ENCODE measurements around the gene GRAMD1A. TPM values are rescaled to one million over a fixed set of nuclear protein-coding genes. Genes with fewer than 3 reads are reported as not detected.

The GRAMD1A gene
- total and polyA plus RNA-seq, 9 of the 15 experiments (the other 6 are each of a cell fraction or from before 2014, with no cell fraction given) = 1.4 to 63.8 (median 38.5) TPM

- Histone ChIP-seq H4K20me1 (replicated peaks; ENCODE audit: control insufficient read depth, insufficient read depth, low read length) (no peaks in the 10 kb centered on the region), H3K9me1 (ENCODE audit: control insufficient read depth, insufficient read depth, low read length) (no peaks in the 10 kb centered on the region), H3K27me3 (ENCODE audit: control insufficient read depth in 2 of 2, insufficient read depth in 2 of 2, low read length in 2 of 2) (0 out of 5 replicates have a peak, but pooled peaks cover 0 to 4% of the 10 kb centered on the region in 2 experiments), H3K36me3 (ENCODE audit: control insufficient read depth, insufficient read depth, low read length) (no peaks in the 10 kb centered on the region), H3K9me3 (replicated peaks; ENCODE audit: control insufficient read depth, insufficient read depth, low read depth, low read length) (no peaks in the 10 kb centered on the region), H3K4me1 (replicated peaks in 1 of 2; ENCODE audit: control insufficient read depth in 2 of 2, insufficient read depth in 2 of 2, low read length in 2 of 2) (peaks cover 9 to 20% of the 10 kb centered on the region in 2 experiments), H2AFZ (ENCODE audit: low read depth, low read length) (no peak overlapping the region), H3K27ac (ENCODE audit: extremely low read depth, low read depth, low read length) (no peak overlapping the region), H3K79me2 (ENCODE audit: control insufficient read depth, insufficient read depth, low read length) (no peaks in the 10 kb centered on the region), H3K4me2 (ENCODE audit: insufficient read depth, low read length) (no peak overlapping the region), H3K9ac (ENCODE audit: insufficient read depth in 1 of 2, low read depth in 2 of 2, low read length in 2 of 2) (no peak overlapping the region), H3K4me3 (no peak overlapping the region)
- CTCF ChIA-PET (ENCODE audit: low intra/inter-chr PET ratio) = interaction anchor here (0.6 to 1.3 kb wide), 2 partner anchors 89 to 420 kb away, joined by 4 to 6 read pairs; partner anchors contain the start of gene LGI4
- POLR2A ChIA-PET = interaction anchor here (0.6 to 0.7 kb wide), 2 partner anchors 95 to 203 kb away, joined by 3 read pairs; no protein-coding TSS in a partner anchor
- intact Hi-C loops (cut with micrococcal nuclease) (loop anchor here (10.0 kb wide), 1 partner anchor 48 kb away; no protein-coding TSS in a partner anchor), in situ Hi-C loops (cut with MboI) (no loop called here)
- BruUV-seq (replicated peaks) = no TSS peak
- no peak for FAIRE-seq
- TF ChIP-seq HMGN3 (IDR thresholded peaks at IDR 0.05; ENCODE audit: borderline replicate concordance, extremely low read depth, insufficient read length, low read depth, low read length) = no peak
- no peak for TF ChIP-seq ATF4 (CRISPR knock-in tag; IDR thresholded peaks at IDR 0.05)
- no peak for TF ChIP-seq ZNF586 (CRISPR knock-in tag; conservative IDR thresholded peaks at IDR 0.05)
- no peak for TF ChIP-seq MYNN (IDR thresholded peaks at IDR 0.05)
- no peak for TF ChIP-seq MYNN (CRISPR knock-in tag; IDR thresholded peaks at IDR 0.05)
- TF ChIP-seq ZNF57 (CRISPR knock-in tag; IDR thresholded peaks at IDR 0.05) = no peak
- no peak for TF ChIP-seq STAG1 (CRISPR knock-in tag; IDR thresholded peaks at IDR 0.05; ENCODE audit: borderline replicate concordance)
- TF ChIP-seq PHB2 (IDR thresholded peaks at IDR 0.05; ENCODE audit: low read depth) = no peak
- no peak for TF ChIP-seq ZNF143 (CRISPR knock-in tag; IDR thresholded peaks at IDR 0.05)
- no peak for TF ChIP-seq ZNF263 (CRISPR knock-in tag; IDR thresholded peaks at IDR 0.05; ENCODE audit: borderline replicate concordance)
- TF ChIP-seq ETV6 (IDR thresholded peaks at IDR 0.05; ENCODE audit: borderline replicate concordance in 1 of 2, low read depth in 2 of 2, low read length in 1 of 2) = no peak
- no peak for TF ChIP-seq ETV6 (CRISPR knock-in tag; IDR thresholded peaks at IDR 0.05; ENCODE audit: borderline replicate concordance)
- no peak for TF ChIP-seq IFI16 (CRISPR knock-in tag; IDR thresholded peaks at IDR 0.05)
- TF ChIP-seq STAT5B (CRISPR knock-in tag; IDR thresholded peaks at IDR 0.05) = no peak
- TF ChIP-seq ZNF445 (CRISPR knock-in tag; IDR thresholded peaks at IDR 0.05; ENCODE audit: low read depth) = no peak
- no peak for TF ChIP-seq CTCFL (IDR thresholded peaks at IDR 0.05; ENCODE audit: borderline replicate concordance, insufficient read depth, low read depth, low read length, poor library complexity, severe bottlenecking)
- TF ChIP-seq ELK1 (CRISPR knock-in tag; IDR thresholded peaks at IDR 0.05) = no peak
- no peak for TF ChIP-seq SMARCA5 (IDR thresholded peaks at IDR 0.05)
- TF ChIP-seq BRF1 (IDR thresholded peaks at IDR 0.05; ENCODE audit: borderline replicate concordance, extremely low read depth, insufficient read length) = no peak
- no peak for TF ChIP-seq MAFF (IDR thresholded peaks at IDR 0.05; ENCODE audit: low read length)
- TF ChIP-seq HDAC2 (IDR thresholded peaks at IDR 0.05) = no peak
- DNase-seq (ENCODE audit: extremely low read depth in 1 of 4, low spot score in 3 of 4) = no peak
- WGBS (ENCODE audit: insufficient coverage, low coverage, missing lambda C conversion rate) = 70% methylated on average over 5 of the region's 5 CpGs
- ATAC-seq = no peak
Measured at GRCh38 chr19:35046461-35046860, 46.3 kb downstream of the GRAMD1A start.
